ENCODE results near the gene IQSEC3.
"Not testable (repeated sequence)": the region's sequence is repeated elsewhere in the genome, so short reads cannot be mapped to it uniquely, and the experiment has no call there.

GRCh38 chr12:217029-217428 lies 150.5 kb downstream of the IQSEC3 start:
- TF ChIP-seq CTCF (IDR thresholded peaks at IDR 0.05 in 2 of 3, conservative IDR thresholded peaks at IDR 0.05 in 1 of 3; ENCODE audit: control insufficient read depth in 2 of 3, extremely low read depth in 1 of 3, insufficient read depth in 1 of 3, low read depth in 3 of 3, low read length in 3 of 3); BMI1 (IDR thresholded peaks at IDR 0.05; ENCODE audit: borderline replicate concordance): not testable (repeated sequence)
